HG03520 (cell line): ENCODE measurements around the gene RB1.

ENCODE experiments used
- ATAC-seq: cut with Tn5 transposase; IDR thresholded peaks from one replicate; pipeline ENCODE4 v1.9.1; 2021; ENCODE audit warnings: mild to moderate bottlenecking, moderate library complexity; ENCODE audit not compliant: unreplicated experiment

The RB1 gene

GRCh38 chr13:48303359-48304142 is at the start of gene RB1:
RB1 (plus strand) TSS chr13:48303751; CDS start chr13:48303913, 162 bp downstream.
- ATAC-seq: peak; percentile 74

GRCh38 chr13:48253849-48254248 is 49.7 kb upstream of the RB1 start:
- no peak for ATAC-seq

GRCh38 chr13:48255090-48255489 is 48.5 kb upstream of the RB1 start:
- no peak for ATAC-seq

- ATAC-seq: no peak
Observed at GRCh38 chr13:48255954-48256353, 47.6 kb upstream of the RB1 start.

- no peak for ATAC-seq
Observed at GRCh38 chr13:48258002-48258401, 45.5 kb upstream of the RB1 start.

GRCh38 chr13:48258430-48258829 is 45.1 kb upstream of the RB1 start:
- no peak for ATAC-seq

- no peak for ATAC-seq
Observed at GRCh38 chr13:48260970-48261369, 42.6 kb upstream of the RB1 start.

- no peak for ATAC-seq
Observed at GRCh38 chr13:48263196-48263595, 40.4 kb upstream of the RB1 start.

- ATAC-seq: no peak
Observed at GRCh38 chr13:48264058-48264457, 39.5 kb upstream of the RB1 start.

- no peak for ATAC-seq
Observed at GRCh38 chr13:48265217-48265815, 38.2 kb upstream of the RB1 start.

GRCh38 chr13:48266150-48266549 is 37.4 kb upstream of the RB1 start:
- ATAC-seq: no peak

GRCh38 chr13:48266701-48267639 is 36.6 kb upstream of the RB1 start:
- no peak for ATAC-seq

GRCh38 chr13:48268019-48268418 is 35.5 kb upstream of the RB1 start:
- ATAC-seq: no peak

GRCh38 chr13:48273346-48273745 is 30.2 kb upstream of the RB1 start:
- ATAC-seq: no peak

- ATAC-seq: no peak
Observed at GRCh38 chr13:48275507-48275906, 28.0 kb upstream of the RB1 start.

GRCh38 chr13:48278806-48279205 is 24.7 kb upstream of the RB1 start:
- no peak for ATAC-seq

GRCh38 chr13:48281556-48281955 is 22.0 kb upstream of the RB1 start:
- no peak for ATAC-seq

- ATAC-seq: no peak
Observed at GRCh38 chr13:48291730-48292129, 11.8 kb upstream of the RB1 start.

- no peak for ATAC-seq
Observed at GRCh38 chr13:48292650-48293049, 10.9 kb upstream of the RB1 start.

- no peak for ATAC-seq
Observed at GRCh38 chr13:48294653-48295052, 8.9 kb upstream of the RB1 start.

- ATAC-seq: no peak
Observed at GRCh38 chr13:48295271-48295670, 8.3 kb upstream of the RB1 start.
